PFSK-1 (cell line): ENCODE measurements around the gene KCNIP1.

Experiments
- FOXP2 ChIP-seq: optimal IDR thresholded peaks from 2 replicates; pipeline ENCODE3; 2011; ENCODE audit warnings: borderline replicate concordance, control low read depth, inconsistent platforms; ENCODE audit not compliant: insufficient read depth; ENCODE audit errors: extremely low read length, extremely low read depth
- POLR2AphosphoS5 ChIP-seq: IDR thresholded peaks from 2 replicates; pipeline ENCODE4 v1.6.1; 2012; ENCODE audit warnings: low read depth, mild to moderate bottlenecking, control low read depth, low read length, moderate library complexity
- SIN3A ChIP-seq: IDR thresholded peaks from 2 replicates; pipeline ENCODE4 v1.6.1; 2012; ENCODE audit warnings: mild to moderate bottlenecking, low read length, moderate library complexity, borderline replicate concordance; ENCODE audit not compliant: insufficient read depth
- TAF1 ChIP-seq: IDR thresholded peaks from 2 replicates; pipeline ENCODE4 v1.6.1; 2012; ENCODE audit warnings: low read length, control low read depth, borderline replicate concordance; ENCODE audit not compliant: insufficient read depth
- TF ChIP-seq, protein P1 (sequence below), 2 experiments: IDR thresholded peaks; 2 replicates each; pipeline versions ENCODE4 v1.6.1 to v1.8.0; 2011 to 2012; ENCODE audit warnings: low read depth in 2 of 2, low read length in 2 of 2, control low read depth in 1 of 2, inconsistent platforms in 1 of 2, mild to moderate bottlenecking in 1 of 2, moderate library complexity in 1 of 2; ENCODE audit not compliant: insufficient read depth in 1 of 2

DNA sequence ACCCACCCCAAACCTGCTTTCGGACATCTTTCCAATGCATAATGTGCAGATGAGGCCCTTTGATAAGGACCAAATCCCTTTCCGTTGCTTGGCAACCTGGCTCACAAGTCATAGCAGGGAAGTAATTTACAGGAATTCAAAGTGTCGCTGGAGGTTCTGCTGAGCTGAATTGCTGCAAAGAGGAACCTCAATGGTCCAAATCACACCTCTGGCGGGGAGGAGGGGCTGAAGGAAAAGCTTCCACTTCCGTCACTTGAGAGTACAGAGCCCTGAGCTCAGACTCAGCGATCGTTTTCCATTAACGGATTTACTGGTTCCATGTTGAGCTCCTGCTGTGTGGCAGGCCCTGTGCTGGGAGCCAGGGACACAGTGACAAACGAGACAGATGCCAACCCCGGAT is 99.3 kb downstream of the KCNIP1 start:
- TF ChIP-seq TAF1 = no peak
- TF ChIP-seq, protein P1, sequence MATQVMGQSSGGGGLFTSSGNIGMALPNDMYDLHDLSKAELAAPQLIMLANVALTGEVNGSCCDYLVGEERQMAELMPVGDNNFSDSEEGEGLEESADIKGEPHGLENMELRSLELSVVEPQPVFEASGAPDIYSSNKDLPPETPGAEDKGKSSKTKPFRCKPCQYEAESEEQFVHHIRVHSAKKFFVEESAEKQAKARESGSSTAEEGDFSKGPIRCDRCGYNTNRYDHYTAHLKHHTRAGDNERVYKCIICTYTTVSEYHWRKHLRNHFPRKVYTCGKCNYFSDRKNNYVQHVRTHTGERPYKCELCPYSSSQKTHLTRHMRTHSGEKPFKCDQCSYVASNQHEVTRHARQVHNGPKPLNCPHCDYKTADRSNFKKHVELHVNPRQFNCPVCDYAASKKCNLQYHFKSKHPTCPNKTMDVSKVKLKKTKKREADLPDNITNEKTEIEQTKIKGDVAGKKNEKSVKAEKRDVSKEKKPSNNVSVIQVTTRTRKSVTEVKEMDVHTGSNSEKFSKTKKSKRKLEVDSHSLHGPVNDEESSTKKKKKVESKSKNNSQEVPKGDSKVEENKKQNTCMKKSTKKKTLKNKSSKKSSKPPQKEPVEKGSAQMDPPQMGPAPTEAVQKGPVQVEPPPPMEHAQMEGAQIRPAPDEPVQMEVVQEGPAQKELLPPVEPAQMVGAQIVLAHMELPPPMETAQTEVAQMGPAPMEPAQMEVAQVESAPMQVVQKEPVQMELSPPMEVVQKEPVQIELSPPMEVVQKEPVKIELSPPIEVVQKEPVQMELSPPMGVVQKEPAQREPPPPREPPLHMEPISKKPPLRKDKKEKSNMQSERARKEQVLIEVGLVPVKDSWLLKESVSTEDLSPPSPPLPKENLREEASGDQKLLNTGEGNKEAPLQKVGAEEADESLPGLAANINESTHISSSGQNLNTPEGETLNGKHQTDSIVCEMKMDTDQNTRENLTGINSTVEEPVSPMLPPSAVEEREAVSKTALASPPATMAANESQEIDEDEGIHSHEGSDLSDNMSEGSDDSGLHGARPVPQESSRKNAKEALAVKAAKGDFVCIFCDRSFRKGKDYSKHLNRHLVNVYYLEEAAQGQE (IDR thresholded peaks at IDR 0.05; ENCODE audit: insufficient read depth in 1 of 2, low read depth in 2 of 2, low read length in 2 of 2) = no peak
- no peak for TF ChIP-seq SIN3A
- TF ChIP-seq FOXP2 = no peak
- TF ChIP-seq POLR2AphosphoS5 = no peak
